WTC11 (cell line): Measurements from ENCODE around the gene CORO1C. TPM values are rescaled to one million over a fixed set of nuclear protein-coding genes. Genes with fewer than 3 reads are reported as not detected.

ENCODE experiments used
- ATAC-seq: fragments of 200-7000 bp; cut with Tn5 transposase; 2 replicates; pipeline ENCODE4 v1.10.0; 2021; ENCODE audit warnings: mild to moderate bottlenecking, moderate library complexity
- CTCF ChIA-PET: fragments of 300-600 bp; sonication (Branson Sonifier 250); formaldehyde crosslinking; loops from one replicate; lab custom pipeline; 2021; ENCODE audit warnings: antibody characterized with exemption; lab: Charles Lee
- POLR2A ChIA-PET: fragments of 350-600 bp; sonication (Branson Sonifier 250); formaldehyde crosslinking; loops from one replicate; lab custom pipeline; 2021; ENCODE audit warnings: antibody characterized with exemption; lab: Charles Lee
- DNase-seq: peaks from one replicate; pipeline ENCODE4 v3.0.0; 2021; ENCODE audit warnings: low spot score
- H3K27ac Mint-ChIP-seq: 2 replicates; pipeline ENCODE4 v1.8.0; 2021; ENCODE audit warnings: mixed read lengths
- H3K27me3 Mint-ChIP-seq: 2 replicates; pipeline ENCODE4 v1.8.0; 2021; ENCODE audit warnings: low read depth, mild to moderate bottlenecking, moderate library complexity, mixed read lengths
- H3K36me3 Mint-ChIP-seq: 2 replicates; pipeline ENCODE4 v1.8.0; 2021; ENCODE audit warnings: mixed read lengths
- H3K4me1 Mint-ChIP-seq: 2 replicates; pipeline ENCODE4 v1.8.0; 2022; ENCODE audit warnings: mixed read lengths
- H3K4me3 Mint-ChIP-seq: 2 replicates; pipeline ENCODE4 v1.8.0; 2021; ENCODE audit warnings: mild to moderate bottlenecking, moderate library complexity, mixed read lengths
- H3K9me3 Mint-ChIP-seq: 2 replicates; pipeline ENCODE4 v1.8.0; 2021; ENCODE audit warnings: mixed read lengths
- ARID4B ChIP-seq: sonication (generic); formaldehyde crosslinking; IDR thresholded peaks from 2 replicates; pipeline ENCODE4 v1.8.0; 2023; ENCODE audit warnings: missing genetic modification reagents, mild to moderate bottlenecking, borderline replicate concordance
- ATF1 ChIP-seq: sonication (generic); formaldehyde crosslinking; IDR thresholded peaks from 2 replicates; pipeline ENCODE4 v1.8.1; 2023; ENCODE audit warnings: mild to moderate bottlenecking, moderate library complexity, missing genetic modification reagents
- IRF2 ChIP-seq: sonication (generic); formaldehyde crosslinking; IDR thresholded peaks from 2 replicates; pipeline ENCODE4 v1.8.0; 2022; ENCODE audit warnings: low read depth, missing genetic modification reagents, borderline replicate concordance
- NFYB ChIP-seq: sonication (generic); formaldehyde crosslinking; conservative IDR thresholded peaks from 2 replicates; pipeline ENCODE4 v1.8.0; 2022; ENCODE audit warnings: low read depth, missing genetic modification reagents
- ZBTB43 ChIP-seq: sonication (generic); formaldehyde crosslinking; IDR thresholded peaks from 2 replicates; pipeline ENCODE4 v1.8.1; 2023; ENCODE audit warnings: mild to moderate bottlenecking, missing genetic modification reagents
- ZNF425 ChIP-seq: fragments of 250-450 bp; sonication (Bioruptor Pico); conservative IDR thresholded peaks from 2 replicates; pipeline ENCODE4 v1.9.0; 2021; ENCODE audit warnings: mild to moderate bottlenecking
- total RNA-seq: library from RNA; stranded (reverse); gene quantifications from 3 replicates; pipeline ENCODE4 v1.2.3, GENCODE V29; 2021
- TF ChIP-seq, protein P1 (sequence below): sonication (generic); formaldehyde crosslinking; IDR thresholded peaks from 2 replicates; pipeline ENCODE4 v1.8.0; 2022; ENCODE audit warnings: mild to moderate bottlenecking, missing genetic modification reagents
- TF ChIP-seq, protein P2 (sequence below): fragments of 250-450 bp; sonication (Bioruptor Pico); IDR thresholded peaks from 2 replicates; pipeline ENCODE4 v1.9.0; 2021; ENCODE audit warnings: mild to moderate bottlenecking, borderline replicate concordance
- TF ChIP-seq, protein P3 (sequence below): fragments of 250-450 bp; sonication (Bioruptor Pico); IDR thresholded peaks from 2 replicates; pipeline ENCODE4 v1.9.0; 2021; ENCODE audit warnings: moderate library complexity, mild to moderate bottlenecking, inconsistent platforms, borderline replicate concordance
- TF ChIP-seq, protein P4 (sequence below): sonication (generic); formaldehyde crosslinking; IDR thresholded peaks from 2 replicates; pipeline ENCODE4 v1.8.1; 2023; ENCODE audit warnings: mild to moderate bottlenecking, missing genetic modification reagents, borderline replicate concordance

The CORO1C gene
- total RNA-seq, 1 experiment from 2014 or later: 113 TPM

DNA sequence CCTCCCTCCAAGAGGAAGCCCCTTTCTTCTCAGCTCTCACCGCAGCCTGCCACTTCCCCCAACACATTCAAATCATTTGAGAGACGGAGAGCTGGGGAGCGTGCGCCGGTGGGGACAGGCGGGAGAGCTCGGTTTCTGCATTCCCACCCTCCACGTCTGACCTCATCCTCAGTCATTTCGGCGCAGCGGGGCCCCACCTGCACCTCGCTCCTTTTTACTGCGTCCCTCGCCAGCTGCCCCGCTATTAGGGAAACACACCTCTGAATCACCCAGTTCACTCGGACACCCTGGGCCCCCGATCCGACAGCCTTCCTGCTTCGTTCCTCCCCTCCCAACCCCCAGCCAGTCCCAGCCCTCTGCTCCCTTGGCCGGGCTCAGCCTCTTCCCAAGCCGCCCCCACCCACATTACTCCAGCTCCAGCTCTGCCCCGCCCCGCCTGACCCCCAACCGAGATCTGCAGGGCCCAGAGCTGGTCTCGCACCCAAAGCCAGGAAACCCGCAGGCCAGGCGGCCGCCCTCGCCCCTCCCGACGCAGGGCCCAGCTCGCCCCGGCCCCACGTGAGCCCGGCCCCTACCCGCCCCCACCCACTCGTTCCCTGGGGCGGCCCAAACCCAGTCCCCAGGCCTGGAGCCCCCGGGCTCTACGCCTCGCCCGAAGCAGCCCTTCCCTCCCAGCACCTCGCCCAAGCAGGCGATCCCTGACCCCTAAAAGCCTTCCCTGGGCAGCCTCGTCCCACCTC, 783 bp downstream of the CORO1C start (continued):
- TF ChIP-seq ARID4B (CRISPR knock-in tag) (peak; percentile 23; the same call in 1 of the 2 replicates), IRF2 (CRISPR knock-in tag) (no peak), ZBTB43 (CRISPR knock-in tag) (no peak), NFYB (CRISPR knock-in tag) (no peak)
- TF ChIP-seq, protein P1, sequence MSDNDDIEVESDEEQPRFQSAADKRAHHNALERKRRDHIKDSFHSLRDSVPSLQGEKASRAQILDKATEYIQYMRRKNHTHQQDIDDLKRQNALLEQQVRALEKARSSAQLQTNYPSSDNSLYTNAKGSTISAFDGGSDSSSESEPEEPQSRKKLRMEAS (CRISPR knock-in tag): 0 out of 2 replicates have a peak, but pooled peaks have one; percentile 15

GRCh38 chr12:108729612-108730364, 1.5 kb downstream of the CORO1C start:
- Mint-ChIP-seq H3K4me3 (peak overlapping the region; percentile 90), H3K27me3 (no peaks in the 10 kb centered on the region), H3K36me3 (no peaks in the 10 kb centered on the region), H3K4me1 (peaks cover 51% of the 10 kb centered on the region), H3K9me3 (no peaks in the 10 kb centered on the region), H3K27ac (peak overlapping the region; percentile 86)
- CTCF ChIA-PET: interaction anchor here (0.9 to 1.4 kb wide), 6 partner anchors 38 to 74 kb away, joined by 3 to 12 read pairs (median 4); no protein-coding TSS in a partner anchor
- TF ChIP-seq, protein P1 (CRISPR knock-in tag): 0 out of 2 replicates have a peak, but pooled peaks have one; percentile 10
- TF ChIP-seq, protein P2, sequence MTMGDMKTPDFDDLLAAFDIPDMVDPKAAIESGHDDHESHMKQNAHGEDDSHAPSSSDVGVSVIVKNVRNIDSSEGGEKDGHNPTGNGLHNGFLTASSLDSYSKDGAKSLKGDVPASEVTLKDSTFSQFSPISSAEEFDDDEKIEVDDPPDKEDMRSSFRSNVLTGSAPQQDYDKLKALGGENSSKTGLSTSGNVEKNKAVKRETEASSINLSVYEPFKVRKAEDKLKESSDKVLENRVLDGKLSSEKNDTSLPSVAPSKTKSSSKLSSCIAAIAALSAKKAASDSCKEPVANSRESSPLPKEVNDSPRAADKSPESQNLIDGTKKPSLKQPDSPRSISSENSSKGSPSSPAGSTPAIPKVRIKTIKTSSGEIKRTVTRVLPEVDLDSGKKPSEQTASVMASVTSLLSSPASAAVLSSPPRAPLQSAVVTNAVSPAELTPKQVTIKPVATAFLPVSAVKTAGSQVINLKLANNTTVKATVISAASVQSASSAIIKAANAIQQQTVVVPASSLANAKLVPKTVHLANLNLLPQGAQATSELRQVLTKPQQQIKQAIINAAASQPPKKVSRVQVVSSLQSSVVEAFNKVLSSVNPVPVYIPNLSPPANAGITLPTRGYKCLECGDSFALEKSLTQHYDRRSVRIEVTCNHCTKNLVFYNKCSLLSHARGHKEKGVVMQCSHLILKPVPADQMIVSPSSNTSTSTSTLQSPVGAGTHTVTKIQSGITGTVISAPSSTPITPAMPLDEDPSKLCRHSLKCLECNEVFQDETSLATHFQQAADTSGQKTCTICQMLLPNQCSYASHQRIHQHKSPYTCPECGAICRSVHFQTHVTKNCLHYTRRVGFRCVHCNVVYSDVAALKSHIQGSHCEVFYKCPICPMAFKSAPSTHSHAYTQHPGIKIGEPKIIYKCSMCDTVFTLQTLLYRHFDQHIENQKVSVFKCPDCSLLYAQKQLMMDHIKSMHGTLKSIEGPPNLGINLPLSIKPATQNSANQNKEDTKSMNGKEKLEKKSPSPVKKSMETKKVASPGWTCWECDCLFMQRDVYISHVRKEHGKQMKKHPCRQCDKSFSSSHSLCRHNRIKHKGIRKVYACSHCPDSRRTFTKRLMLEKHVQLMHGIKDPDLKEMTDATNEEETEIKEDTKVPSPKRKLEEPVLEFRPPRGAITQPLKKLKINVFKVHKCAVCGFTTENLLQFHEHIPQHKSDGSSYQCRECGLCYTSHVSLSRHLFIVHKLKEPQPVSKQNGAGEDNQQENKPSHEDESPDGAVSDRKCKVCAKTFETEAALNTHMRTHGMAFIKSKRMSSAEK (CRISPR knock-in tag): no peak
- TF ChIP-seq IRF2 (CRISPR knock-in tag) (no peak), ATF1 (CRISPR knock-in tag) (no peak), ZNF425 (CRISPR knock-in tag) (no peak)
- TF ChIP-seq, protein P3, sequence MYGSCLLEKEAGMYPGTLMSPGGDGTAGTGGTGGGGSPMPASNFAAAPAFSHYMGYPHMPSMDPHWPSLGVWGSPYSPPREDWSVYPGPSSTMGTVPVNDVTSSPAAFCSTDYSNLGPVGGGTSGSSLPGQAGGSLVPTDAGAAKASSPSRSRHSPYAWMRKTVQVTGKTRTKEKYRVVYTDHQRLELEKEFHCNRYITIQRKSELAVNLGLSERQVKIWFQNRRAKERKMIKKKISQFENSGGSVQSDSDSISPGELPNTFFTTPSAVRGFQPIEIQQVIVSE (CRISPR knock-in tag): no peak
- TF ChIP-seq, protein P4, sequence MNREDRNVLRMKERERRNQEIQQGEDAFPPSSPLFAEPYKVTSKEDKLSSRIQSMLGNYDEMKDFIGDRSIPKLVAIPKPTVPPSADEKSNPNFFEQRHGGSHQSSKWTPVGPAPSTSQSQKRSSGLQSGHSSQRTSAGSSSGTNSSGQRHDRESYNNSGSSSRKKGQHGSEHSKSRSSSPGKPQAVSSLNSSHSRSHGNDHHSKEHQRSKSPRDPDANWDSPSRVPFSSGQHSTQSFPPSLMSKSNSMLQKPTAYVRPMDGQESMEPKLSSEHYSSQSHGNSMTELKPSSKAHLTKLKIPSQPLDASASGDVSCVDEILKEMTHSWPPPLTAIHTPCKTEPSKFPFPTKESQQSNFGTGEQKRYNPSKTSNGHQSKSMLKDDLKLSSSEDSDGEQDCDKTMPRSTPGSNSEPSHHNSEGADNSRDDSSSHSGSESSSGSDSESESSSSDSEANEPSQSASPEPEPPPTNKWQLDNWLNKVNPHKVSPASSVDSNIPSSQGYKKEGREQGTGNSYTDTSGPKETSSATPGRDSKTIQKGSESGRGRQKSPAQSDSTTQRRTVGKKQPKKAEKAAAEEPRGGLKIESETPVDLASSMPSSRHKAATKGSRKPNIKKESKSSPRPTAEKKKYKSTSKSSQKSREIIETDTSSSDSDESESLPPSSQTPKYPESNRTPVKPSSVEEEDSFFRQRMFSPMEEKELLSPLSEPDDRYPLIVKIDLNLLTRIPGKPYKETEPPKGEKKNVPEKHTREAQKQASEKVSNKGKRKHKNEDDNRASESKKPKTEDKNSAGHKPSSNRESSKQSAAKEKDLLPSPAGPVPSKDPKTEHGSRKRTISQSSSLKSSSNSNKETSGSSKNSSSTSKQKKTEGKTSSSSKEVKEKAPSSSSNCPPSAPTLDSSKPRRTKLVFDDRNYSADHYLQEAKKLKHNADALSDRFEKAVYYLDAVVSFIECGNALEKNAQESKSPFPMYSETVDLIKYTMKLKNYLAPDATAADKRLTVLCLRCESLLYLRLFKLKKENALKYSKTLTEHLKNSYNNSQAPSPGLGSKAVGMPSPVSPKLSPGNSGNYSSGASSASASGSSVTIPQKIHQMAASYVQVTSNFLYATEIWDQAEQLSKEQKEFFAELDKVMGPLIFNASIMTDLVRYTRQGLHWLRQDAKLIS: no peak
- ATAC-seq: no peak
- POLR2A ChIA-PET: interaction anchor here (0.6 to 1.4 kb wide), 13 partner anchors 8 to 169 kb away, joined by 3 to 16 read pairs (median 4); partner anchors contain the start of genes ISCU and SART3
- no peak for DNase-seq
